ENCODE results near the gene NUDT3. TPM values are rescaled to one million over a fixed set of nuclear protein-coding genes. Genes with fewer than 3 reads are reported as not detected.

The NUDT3 gene
- total and polyA plus RNA-seq, 3 experiments from 2014 or later: 9.7 to 16.8 (median 16.6) TPM

- H3K36me3 Mint-ChIP-seq: peaks cover 0 to 9% (median 7%) of the 10 kb centered on the region in 3 donors
- Histone ChIP-seq H3K36me3 (ENCODE audit: insufficient read depth, low read length) (no peaks in the 10 kb centered on the region), H3K27me3 (ENCODE audit: insufficient read depth, low read length, poor library complexity, severe bottlenecking) (no peaks in the 10 kb centered on the region), H3K4me3 (ENCODE audit: low read length) (no peak overlapping the region), H3K9me3 (ENCODE audit: low read length) (no peaks in the 10 kb centered on the region), H3K4me1 (ENCODE audit: insufficient read depth, low read length) (peaks cover 22% of the 10 kb centered on the region), H3K27ac (ENCODE audit: low read depth, low read length) (peak overlapping the region; percentile 67)
- ChIA-PET POLR2A (no interaction called here), CTCF (no interaction called here)
- no peak for DNase-seq
- no peaks in the 10 kb centered on the region for H3K9me3 Mint-ChIP-seq
- H3K4me3 Mint-ChIP-seq: no peak overlapping the region
- H3K27me3 Mint-ChIP-seq: peaks cover 0 to 1% of the 10 kb centered on the region in 2 donors
- peak overlapping the region in 3 of 8 donors; percentile 12 to 28 (median 13) for H3K27ac Mint-ChIP-seq
- H3K4me1 Mint-ChIP-seq: peaks cover 29 to 54% (median 49%) of the 10 kb centered on the region in 3 donors
Measured at GRCh38 chr6:34319471-34319885, 73.0 kb downstream of the NUDT3 start.

DNA sequence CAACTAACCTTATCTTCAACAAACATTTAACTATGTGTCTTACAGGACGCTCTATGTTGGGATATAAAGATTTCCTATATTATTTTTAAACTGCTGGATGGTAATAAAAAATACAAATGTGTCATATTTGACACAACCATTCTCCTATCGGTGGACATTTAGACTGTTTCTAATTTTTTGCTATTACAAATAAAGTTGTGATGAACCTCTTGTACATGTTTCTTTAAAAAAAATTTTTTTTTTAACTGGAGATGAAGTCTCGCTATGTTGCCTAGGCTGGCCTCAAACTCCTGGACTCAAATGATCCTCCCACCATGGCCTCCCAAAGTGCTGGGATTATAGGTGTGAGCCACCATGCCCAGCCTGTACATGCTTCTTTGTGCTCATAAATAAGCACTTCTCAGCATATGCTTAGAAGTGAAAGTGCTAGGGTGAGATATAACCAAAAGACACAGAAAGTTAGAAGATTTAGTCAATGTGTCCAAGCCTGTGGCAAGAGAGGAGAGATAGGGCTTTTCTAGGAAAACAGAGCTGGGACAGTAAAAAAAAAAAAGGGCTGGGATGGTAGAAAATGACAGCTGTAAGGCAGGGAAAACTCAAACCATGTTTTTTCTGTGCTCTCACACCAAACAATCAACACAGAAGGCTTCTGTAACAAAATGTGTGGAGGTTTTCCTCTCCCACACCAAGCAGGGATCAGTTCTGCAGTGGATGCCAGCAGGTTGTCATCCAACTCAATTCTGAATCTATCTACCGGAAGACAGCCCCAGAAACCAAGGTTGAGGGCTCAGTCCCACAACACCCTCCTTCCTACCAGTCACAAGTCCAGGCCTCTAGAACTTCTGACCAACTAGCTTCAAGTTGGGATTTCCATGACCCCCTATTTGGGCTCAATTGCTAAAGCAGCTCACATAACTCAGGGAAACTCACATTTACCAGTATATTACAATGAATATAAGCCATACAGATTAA, 73.7 kb downstream of the NUDT3 start:
- Mint-ChIP-seq H3K4me3 (no peak overlapping the region), H3K9me3 (no peaks in the 10 kb centered on the region), H3K27ac (peak overlapping the region in 6 of 8 donors; percentile 13 to 77 (median 34)), H3K4me1 (peaks cover 29 to 54% (median 49%) of the 10 kb centered on the region in 3 donors), H3K36me3 (peaks cover 0 to 9% (median 7%) of the 10 kb centered on the region in 3 donors), H3K27me3 (peaks cover 0 to 1% of the 10 kb centered on the region in 2 donors)
- ChIA-PET POLR2A (no interaction called here), CTCF (no interaction called here)
- no peak for DNase-seq
- H3K9me3 ChIP-seq (ENCODE audit: low read length): no peaks in the 10 kb centered on the region
- peaks cover 22% of the 10 kb centered on the region for H3K4me1 ChIP-seq (ENCODE audit: insufficient read depth, low read length)
- peak overlapping the region; percentile 67 for H3K27ac ChIP-seq (ENCODE audit: low read depth, low read length)
- H3K4me3 ChIP-seq (ENCODE audit: low read length): no peak overlapping the region
- no peaks in the 10 kb centered on the region for H3K36me3 ChIP-seq (ENCODE audit: insufficient read depth, low read length)
- H3K27me3 ChIP-seq (ENCODE audit: insufficient read depth, low read length, poor library complexity, severe bottlenecking): no peaks in the 10 kb centered on the region

DNA sequence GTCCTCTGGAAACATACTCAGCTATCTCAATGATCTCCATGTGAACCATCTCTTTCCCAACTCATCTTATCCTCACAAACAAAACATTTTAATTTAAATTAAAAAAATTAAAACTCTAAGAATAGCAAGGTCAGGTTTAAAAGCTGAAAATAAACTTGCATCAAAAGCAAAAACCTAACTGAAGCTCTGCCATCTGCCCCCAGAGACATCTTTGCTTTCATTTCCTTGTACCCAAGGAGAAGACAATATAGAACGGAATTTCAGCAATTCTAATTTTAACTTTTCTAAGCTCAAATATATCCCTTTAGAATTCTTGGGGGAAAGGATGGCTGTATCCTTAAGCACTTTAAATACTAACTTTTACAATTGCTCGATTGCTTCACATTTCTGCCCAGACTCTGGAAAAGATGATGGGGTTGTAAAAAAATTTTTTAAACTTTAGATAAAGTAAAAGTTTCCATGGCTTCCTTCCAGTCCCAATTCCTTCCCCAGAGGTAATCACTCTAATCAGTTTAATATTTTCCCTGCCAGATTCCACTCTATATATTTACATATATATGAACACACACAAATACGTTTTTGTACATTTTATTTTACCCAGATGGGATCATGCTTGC, 74.5 kb downstream of the NUDT3 start:
- no peak overlapping the region for H3K27ac Mint-ChIP-seq

DNA sequence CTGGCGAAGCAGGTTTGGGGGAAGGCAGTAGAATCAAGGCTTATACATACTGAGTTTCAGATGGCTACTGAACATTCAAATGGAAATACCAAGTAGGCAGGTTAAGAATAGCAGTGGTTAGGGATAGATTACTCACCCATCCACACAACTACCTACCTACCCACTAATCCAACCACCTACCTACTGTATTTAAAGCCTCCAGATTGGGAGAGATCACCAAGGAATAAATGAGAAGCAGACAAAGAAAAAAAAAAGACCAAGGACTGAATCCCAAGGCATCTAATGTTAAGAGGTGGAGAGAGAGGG, 75.3 kb downstream of the NUDT3 start:
- Histone ChIP-seq H3K9me3 (ENCODE audit: low read length) (no peaks in the 10 kb centered on the region), H3K27ac (ENCODE audit: low read depth, low read length) (no peak overlapping the region), H3K4me1 (ENCODE audit: insufficient read depth, low read length) (peaks cover 22% of the 10 kb centered on the region), H3K4me3 (ENCODE audit: low read length) (no peak overlapping the region), H3K27me3 (ENCODE audit: insufficient read depth, low read length, poor library complexity, severe bottlenecking) (no peaks in the 10 kb centered on the region), H3K36me3 (ENCODE audit: insufficient read depth, low read length) (no peaks in the 10 kb centered on the region)
- Mint-ChIP-seq H3K4me3 (no peak overlapping the region), H3K27ac (peak overlapping the region in 5 of 8 donors; percentile 2 to 49 (median 13)), H3K36me3 (peaks cover 0 to 6% (median 2%) of the 10 kb centered on the region in 3 donors), H3K9me3 (no peaks in the 10 kb centered on the region), H3K4me1 (peaks cover 31 to 54% (median 49%) of the 10 kb centered on the region in 3 donors), H3K27me3 (no peaks in the 10 kb centered on the region)
- ChIA-PET POLR2A (no interaction called here), CTCF (no interaction called here)
- DNase-seq: no peak

More for the DNA sequence above, 74.5 kb downstream of the NUDT3 start:
- Mint-ChIP-seq H3K4me3 (no peak overlapping the region), H3K4me1 (peaks cover 29 to 54% (median 53%) of the 10 kb centered on the region in 3 donors), H3K36me3 (peaks cover 0 to 9% (median 9%) of the 10 kb centered on the region in 3 donors), H3K9me3 (no peaks in the 10 kb centered on the region), H3K27me3 (no peaks in the 10 kb centered on the region)
- CTCF ChIA-PET: no interaction called here
- peak overlapping the region; percentile 67 for H3K27ac ChIP-seq (ENCODE audit: low read depth, low read length)
- H3K9me3 ChIP-seq (ENCODE audit: low read length): no peaks in the 10 kb centered on the region
- DNase-seq: no peak
- H3K4me3 ChIP-seq (ENCODE audit: low read length): no peak overlapping the region
- H3K4me1 ChIP-seq (ENCODE audit: insufficient read depth, low read length): peaks cover 22% of the 10 kb centered on the region
- POLR2A ChIA-PET: no interaction called here
- no peaks in the 10 kb centered on the region for H3K27me3 ChIP-seq (ENCODE audit: insufficient read depth, low read length, poor library complexity, severe bottlenecking)
- no peaks in the 10 kb centered on the region for H3K36me3 ChIP-seq (ENCODE audit: insufficient read depth, low read length)

- Mint-ChIP-seq H3K27ac (peak overlapping the region in 6 of 8 donors; percentile 2 to 64 (median 10)), H3K4me1 (peaks cover 31 to 54% (median 49%) of the 10 kb centered on the region in 3 donors), H3K27me3 (no peaks in the 10 kb centered on the region), H3K4me3 (no peak overlapping the region), H3K9me3 (no peaks in the 10 kb centered on the region), H3K36me3 (peaks cover 0 to 5% (median 3%) of the 10 kb centered on the region in 3 donors)
- DNase-seq: no peak
- H3K9me3 ChIP-seq (ENCODE audit: low read length): no peaks in the 10 kb centered on the region
- POLR2A ChIA-PET: no interaction called here
- peaks cover 22% of the 10 kb centered on the region for H3K4me1 ChIP-seq (ENCODE audit: insufficient read depth, low read length)
- CTCF ChIA-PET: no interaction called here
- no peaks in the 10 kb centered on the region for H3K27me3 ChIP-seq (ENCODE audit: insufficient read depth, low read length, poor library complexity, severe bottlenecking)
- H3K4me3 ChIP-seq (ENCODE audit: low read length): no peak overlapping the region
- H3K36me3 ChIP-seq (ENCODE audit: insufficient read depth, low read length): no peaks in the 10 kb centered on the region
- H3K27ac ChIP-seq (ENCODE audit: low read depth, low read length): no peak overlapping the region
Measured at GRCh38 chr6:34316431-34317171, 75.9 kb downstream of the NUDT3 start.

- ChIA-PET CTCF (no interaction called here), POLR2A (no interaction called here)
- Histone ChIP-seq H3K9me3 (ENCODE audit: low read length) (no peaks in the 10 kb centered on the region), H3K27ac (ENCODE audit: low read depth, low read length) (peak overlapping the region; percentile 20), H3K4me3 (ENCODE audit: low read length) (no peak overlapping the region), H3K27me3 (ENCODE audit: insufficient read depth, low read length, poor library complexity, severe bottlenecking) (no peaks in the 10 kb centered on the region), H3K4me1 (ENCODE audit: insufficient read depth, low read length) (peaks cover 22% of the 10 kb centered on the region), H3K36me3 (ENCODE audit: insufficient read depth, low read length) (no peaks in the 10 kb centered on the region)
- DNase-seq: peak in 1 of 5 donors; percentile 6
- peak overlapping the region; percentile 19 to 90 (median 66) for H3K27ac Mint-ChIP-seq
- no peaks in the 10 kb centered on the region for H3K9me3 Mint-ChIP-seq
- peak overlapping the region in 6 of 7 donors; percentile 21 to 70 (median 29) for H3K4me3 Mint-ChIP-seq
- H3K36me3 Mint-ChIP-seq: peaks cover 0 to 5% (median 3%) of the 10 kb centered on the region in 3 donors
- H3K4me1 Mint-ChIP-seq: peaks cover 31 to 55% (median 49%) of the 10 kb centered on the region in 3 donors
- no peaks in the 10 kb centered on the region for H3K27me3 Mint-ChIP-seq
Measured at GRCh38 chr6:34315780-34316179, 76.7 kb downstream of the NUDT3 start.

DNA sequence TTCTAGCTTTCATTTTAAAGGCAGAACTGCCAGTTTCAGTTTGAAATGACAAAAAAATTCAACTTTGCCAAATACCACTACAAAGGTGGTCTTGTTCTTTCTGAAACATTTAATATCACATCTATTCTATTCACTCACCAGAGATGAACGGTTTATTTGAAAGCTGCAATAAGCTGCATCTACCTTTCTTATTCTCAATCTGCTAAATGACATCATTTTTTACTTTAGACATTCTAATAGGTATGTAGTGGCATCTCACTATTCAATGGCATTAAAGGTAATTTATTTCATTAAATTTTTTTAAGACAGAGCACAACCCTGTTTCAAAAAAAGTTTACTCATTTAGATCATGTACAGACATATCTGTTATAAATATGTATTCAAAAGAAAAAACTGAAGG, 77.2 kb downstream of the NUDT3 start:
- Mint-ChIP-seq H3K27me3 (no peaks in the 10 kb centered on the region), H3K36me3 (peaks cover 0 to 5% (median 3%) of the 10 kb centered on the region in 3 donors), H3K27ac (peak overlapping the region in 4 of 8 donors; percentile 0 to 90 (median 50)), H3K9me3 (no peaks in the 10 kb centered on the region), H3K4me1 (peaks cover 35 to 60% (median 49%) of the 10 kb centered on the region in 3 donors), H3K4me3 (no peak overlapping the region)
- ChIA-PET CTCF (no interaction called here), POLR2A (no interaction called here)
- DNase-seq: no peak
- peaks cover 22% of the 10 kb centered on the region for H3K4me1 ChIP-seq (ENCODE audit: insufficient read depth, low read length)
- no peak overlapping the region for H3K27ac ChIP-seq (ENCODE audit: low read depth, low read length)
- no peaks in the 10 kb centered on the region for H3K27me3 ChIP-seq (ENCODE audit: insufficient read depth, low read length, poor library complexity, severe bottlenecking)
- H3K9me3 ChIP-seq (ENCODE audit: low read length): no peaks in the 10 kb centered on the region
- no peaks in the 10 kb centered on the region for H3K36me3 ChIP-seq (ENCODE audit: insufficient read depth, low read length)
- no peak overlapping the region for H3K4me3 ChIP-seq (ENCODE audit: low read length)
